ENCODE data around the gene FRMD4A.
A peak's percentile ranks its signal among the peaks of the same experiment; 100 is the strongest.

GRCh38 chr10:13712837-13713581 is 617.7 kb downstream of the FRMD4A start:
- TF ChIP-seq CTCF (IDR thresholded peaks at IDR 0.05; ENCODE audit: insufficient read depth, low read length) (no peak), POLR2AphosphoS5 (IDR thresholded peaks at IDR 0.05; ENCODE audit: low read depth) (no peak), REST (IDR thresholded peaks at IDR 0.05; ENCODE audit: insufficient replicate concordance, low read depth) (no peak), GABPA (IDR thresholded peaks at IDR 0.05; ENCODE audit: low read depth) (no peak), SPI1 (IDR thresholded peaks at IDR 0.05; ENCODE audit: borderline replicate concordance, low read depth) (peak; percentile 67; the same call in 1 of the 2 replicates)

Data from HL-60 (cell line).